Activated gamma-delta T cell treated with anti-CD3 and anti-CD28 coated beads, Interleukin-2, amount 50 U/mL, for 16 hours (primary cell): ENCODE results near the gene SLC13A2.

Source experiments
- DNase-seq: peaks from one replicate; pipeline ENCODE4 v3.0.0-alpha.2; 2020; ENCODE audit warnings: low read depth

The SLC13A2 gene

GRCh38 chr17:28534740-28535375 is 61.4 kb downstream of the SLC13A2 start:
- DNase-seq: no peak

DNA sequence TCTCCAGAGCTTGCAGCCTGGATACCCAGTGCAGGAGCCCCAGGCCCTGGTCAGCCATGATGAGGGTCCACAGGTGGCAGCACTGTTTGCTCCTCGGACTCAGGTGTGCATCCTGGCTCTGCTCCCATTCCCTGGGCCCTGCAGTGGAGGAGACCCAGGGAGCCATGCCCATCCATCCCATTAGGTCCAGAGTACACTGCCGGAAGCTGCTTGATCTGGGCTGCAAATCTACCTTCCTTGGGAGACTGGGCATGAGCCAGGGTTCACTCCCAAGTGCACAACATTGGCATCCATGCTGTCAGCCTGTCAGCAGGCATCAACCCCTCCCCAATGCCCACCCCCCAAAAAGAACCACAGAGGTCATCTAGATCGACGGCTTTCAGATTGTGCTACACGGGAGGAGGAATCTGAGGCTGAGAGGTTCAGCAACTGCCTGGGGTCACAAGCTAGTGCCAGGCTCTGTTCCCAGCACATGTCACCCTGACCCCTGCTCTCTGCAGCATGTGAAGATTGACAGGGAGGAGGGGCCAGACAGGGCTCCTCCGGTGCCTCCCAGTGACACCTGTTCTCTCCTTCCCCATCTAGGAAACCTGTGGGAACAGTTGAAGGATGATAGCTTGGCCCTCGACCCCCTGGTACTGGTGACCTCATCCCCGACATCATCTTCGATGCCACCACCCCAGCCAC is 63.2 kb downstream of the SLC13A2 start:
- DNase-seq: no peak

- DNase-seq: no peak
Observed at GRCh38 chr17:28537219-28537610, 63.8 kb downstream of the SLC13A2 start.

GRCh38 chr17:28538296-28538895 is 65.0 kb downstream of the SLC13A2 start:
- DNase-seq: no peak

- DNase-seq: no peak
Observed at GRCh38 chr17:28540231-28540630, 66.8 kb downstream of the SLC13A2 start.

DNA sequence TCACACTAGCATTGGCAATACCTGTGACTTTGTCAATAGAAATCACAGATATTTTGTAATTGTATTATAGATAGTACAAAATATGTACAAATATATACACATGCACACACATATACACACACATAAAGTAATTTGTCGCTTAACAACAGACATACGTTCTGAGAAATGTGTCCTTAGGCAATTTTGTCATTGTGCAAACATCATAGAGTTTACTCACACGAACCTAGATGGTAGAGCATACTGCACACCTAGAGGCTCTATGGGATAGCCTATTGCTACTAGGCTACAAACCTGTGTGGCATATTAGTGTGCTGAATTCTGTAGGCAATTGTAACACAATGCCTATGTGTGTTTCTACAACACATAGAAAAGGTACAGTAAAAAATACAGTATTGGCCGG is 68.0 kb downstream of the SLC13A2 start:
- no peak for DNase-seq

DNA sequence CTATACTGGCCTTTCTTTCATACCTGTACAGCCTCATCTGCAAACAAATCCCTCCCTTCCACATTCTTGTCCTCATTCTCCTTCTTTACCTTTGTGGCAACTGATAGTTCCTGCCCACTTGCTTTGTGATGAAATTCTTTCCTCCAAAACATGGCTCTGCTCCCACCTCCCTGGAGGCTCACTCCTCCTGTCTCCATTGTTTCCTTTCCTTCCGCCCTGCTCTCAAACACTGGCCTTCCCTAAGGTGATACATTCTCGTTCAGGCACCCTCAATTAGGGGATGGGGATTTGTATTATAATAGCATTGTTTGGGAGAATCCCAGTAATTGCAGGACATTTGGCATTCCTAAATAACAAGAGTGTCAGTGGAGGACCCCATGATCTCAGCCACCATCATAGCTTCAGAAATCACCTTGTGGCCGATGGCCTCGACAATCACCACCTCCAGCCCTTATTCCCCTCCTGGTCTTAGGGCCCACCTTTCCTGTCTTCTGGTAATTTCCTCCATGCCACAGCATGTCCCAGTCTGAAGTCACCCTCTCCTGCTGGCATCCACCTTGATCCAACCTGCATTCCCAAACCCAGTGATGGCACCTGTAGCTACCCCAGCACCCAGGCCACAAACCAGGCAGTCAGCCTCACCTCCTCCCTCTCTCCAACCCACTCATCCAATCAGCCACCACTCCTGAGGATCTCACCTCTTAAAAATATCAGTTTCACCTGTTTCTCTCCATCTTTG is 71.1 kb downstream of the SLC13A2 start:
- DNase-seq: no peak

- DNase-seq: no peak
Observed at GRCh38 chr17:28545141-28545503, 71.7 kb downstream of the SLC13A2 start.

DNA sequence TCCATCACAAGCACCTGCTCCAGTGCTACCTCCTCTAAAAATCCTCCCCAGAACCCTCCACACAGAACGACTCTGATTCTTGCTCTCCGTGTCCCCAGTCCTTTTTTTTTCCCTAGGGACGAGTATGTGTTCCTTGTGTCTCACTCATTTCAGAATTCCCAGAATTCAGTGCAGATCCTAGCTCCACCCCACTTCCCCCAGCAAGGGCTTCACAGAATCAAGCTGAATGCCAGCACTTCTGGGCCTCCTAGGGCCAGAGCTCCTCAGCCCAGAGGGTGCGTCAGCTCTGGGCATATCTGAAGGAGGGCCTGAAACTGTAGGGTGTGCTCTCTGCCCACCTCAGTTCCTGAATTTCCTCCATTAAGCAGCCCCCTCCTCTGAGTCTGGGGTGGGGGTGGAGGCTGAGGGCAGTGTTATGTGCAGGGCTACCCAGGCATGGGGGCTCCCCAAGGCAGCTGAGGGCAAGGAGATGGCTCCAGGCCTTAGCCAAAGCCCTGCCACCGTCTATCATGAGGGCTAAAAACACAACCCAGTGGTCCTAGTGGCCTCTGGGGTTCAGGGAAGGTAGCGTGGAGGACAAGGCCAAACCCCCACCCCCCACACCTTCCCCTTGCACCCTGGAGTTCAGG is 72.5 kb downstream of the SLC13A2 start:
- no peak for DNase-seq

DNA sequence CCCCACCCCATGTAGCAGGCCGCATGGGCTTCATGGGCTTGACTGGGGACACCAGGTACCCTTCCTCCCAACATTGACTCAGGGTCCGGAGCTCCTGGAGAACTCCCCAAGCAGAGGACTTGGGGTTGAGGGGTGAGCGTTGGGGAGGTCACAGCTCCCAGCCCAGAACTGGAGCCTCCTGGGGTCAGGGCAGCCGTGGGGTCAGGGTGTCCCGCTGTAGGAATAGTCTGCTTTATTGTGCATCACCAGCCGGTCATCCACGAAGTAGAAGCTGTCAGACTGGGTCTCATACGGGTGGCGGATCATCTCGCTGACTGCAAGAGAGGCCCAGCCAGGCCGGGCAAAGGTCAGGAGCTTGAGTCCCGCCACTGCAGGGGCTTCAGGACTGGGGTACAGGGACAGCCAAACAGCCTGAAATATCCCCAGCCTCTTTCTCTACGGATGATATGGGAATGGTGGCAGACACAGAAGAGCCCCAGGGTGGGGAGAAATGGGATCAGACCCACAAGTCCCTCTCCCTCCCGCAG is 73.7 kb downstream of the SLC13A2 start:
- DNase-seq: no peak
